K562 (cell line): ENCODE data around the gene USP6. TPM values are rescaled to one million over a fixed set of nuclear protein-coding genes. Genes with fewer than 3 reads are reported as not detected.
A peak's percentile ranks its signal among the peaks of the same experiment; 100 is the strongest.
"Not testable (repeated sequence)": the region's sequence is repeated elsewhere in the genome, so short reads cannot be mapped to it uniquely, and the experiment has no call there.

ENCODE experiments used
- ATAC-seq: fragments of 200-7000 bp; cut with Tn5 transposase; 3 replicates; pipeline ENCODE4 v1.9.1; 2020; ENCODE audit warnings: moderate library complexity
- BruUV-seq: library from RNA; stranded (reverse); fragments of 400-500 nt; replicated peaks from 2 replicates; lab custom pipeline; 2021; lab: Mats Ljungman, UMichigan
- CTCF ChIA-PET: fragments of 300-600 bp; formaldehyde crosslinking; extraction: SDS; loops from one replicate; lab custom pipeline; 2021; ENCODE audit warnings: low intra/inter-chr PET ratio; lab: Yijun Ruan, JAX
- POLR2A ChIA-PET: fragments of 300-600, 350-650 bp; sonication (Branson Sonifier 250); formaldehyde crosslinking; extraction: SDS; loops from one replicate; lab custom pipeline; 2021; ENCODE audit warnings: antibody characterized with exemption, inconsistent platforms; lab: Yijun Ruan, JAX
- DNase-seq, 4 experiments: peaks; one replicate each; pipeline versions ENCODE4 v3.0.0 to v3.0.0-alpha.2; 2011 to 2018; ENCODE audit warnings: low spot score in 3 of 4, mixed read lengths in 3 of 4; ENCODE audit errors: extremely low read depth in 1 of 4
- FAIRE-seq: peaks from 2 replicates; lab custom pipeline; 2011; peaks lifted over from hg19 to GRCh38; lab: Jason Lieb, UNC
- H2AFZ ChIP-seq: 2 replicates; pipeline ENCODE4 v1.6.0; 2011; ENCODE audit warnings: low read depth, low read length, control low read depth, inconsistent platforms
- H3K27ac ChIP-seq: fragments of 200-600 bp; 3 replicates; pipeline ENCODE4 v1.8.0; 2011; ENCODE audit warnings: low read depth, mild to moderate bottlenecking, control low read depth, inconsistent platforms, low read length, moderate library complexity, mixed read lengths; ENCODE audit errors: extremely low read depth
- H3K27me3 ChIP-seq, 2 experiments: fragments of 300-600 bp in 1 of 2; 2 replicates in 1 of 2; 3 replicates in 1 of 2; pipeline versions ENCODE4 v1.6.0 to v1.8.0; 2011; ENCODE audit warnings: inconsistent platforms in 2 of 2, low read length in 2 of 2, mild to moderate bottlenecking in 1 of 2, mixed read lengths in 1 of 2, moderate library complexity in 1 of 2; ENCODE audit not compliant: control insufficient read depth in 2 of 2, insufficient read depth in 2 of 2
- H3K36me3 ChIP-seq: fragments of 300-600 bp; 3 replicates; pipeline ENCODE4 v1.8.0; 2011; ENCODE audit warnings: mild to moderate bottlenecking, low read length, inconsistent platforms; ENCODE audit not compliant: control insufficient read depth, insufficient read depth
- H3K4me1 ChIP-seq, 2 experiments: fragments of 200-600 bp in 1 of 2; replicated peaks in 1 of 2; 2 replicates in 1 of 2; 3 replicates in 1 of 2; pipeline versions ENCODE4 v1.5.1 to v1.8.0; 2011; ENCODE audit warnings: inconsistent platforms in 2 of 2, low read length in 2 of 2, mild to moderate bottlenecking in 1 of 2, mixed read lengths in 1 of 2, moderate library complexity in 1 of 2; ENCODE audit not compliant: control insufficient read depth in 2 of 2, insufficient read depth in 2 of 2
- H3K4me2 ChIP-seq: 2 replicates; pipeline ENCODE4 v1.6.1; 2011; ENCODE audit warnings: low read length, control low read depth, inconsistent platforms, mixed read lengths; ENCODE audit not compliant: insufficient read depth
- H3K4me3 ChIP-seq: fragments of 200-600 bp; sonication (generic), shearing (Covaris generic); 2 replicates; pipeline ENCODE4 v1.5.1; 2016; ENCODE audit warnings: control low read depth, inconsistent platforms
- H3K79me2 ChIP-seq: fragments of 200-600 bp; 3 replicates; pipeline ENCODE4 v1.8.0; 2011; ENCODE audit warnings: low read length, inconsistent platforms; ENCODE audit not compliant: control insufficient read depth, insufficient read depth
- H3K9ac ChIP-seq, 2 experiments: 2 replicates each; pipeline versions ENCODE4 v1.6.0 to v1.6.1; 2011; ENCODE audit warnings: low read depth in 2 of 2, low read length in 2 of 2, control low read depth in 1 of 2, inconsistent platforms in 1 of 2, mild to moderate bottlenecking in 1 of 2, mixed read lengths in 1 of 2; ENCODE audit not compliant: insufficient read depth in 1 of 2
- H3K9me1 ChIP-seq: one replicate; pipeline ENCODE4 v1.6.0; 2011; ENCODE audit warnings: inconsistent platforms, mild to moderate bottlenecking, low read length, moderate library complexity; ENCODE audit not compliant: control insufficient read depth, insufficient read depth
- H3K9me3 ChIP-seq: replicated peaks from 2 replicates; pipeline ENCODE4 v1.5.1; 2011; ENCODE audit warnings: low read depth, low read length, inconsistent platforms; ENCODE audit not compliant: control insufficient read depth, insufficient read depth
- H4K20me1 ChIP-seq: replicated peaks from 2 replicates; pipeline ENCODE4 v1.6.1; 2011; ENCODE audit warnings: low read length, inconsistent platforms, mixed read lengths; ENCODE audit not compliant: control insufficient read depth, insufficient read depth
- PML ChIP-seq: IDR thresholded peaks from 2 replicates; pipeline ENCODE4 v1.6.1; 2012; ENCODE audit warnings: low read length, inconsistent platforms
- POLR2G ChIP-seq: fragments of 200-400 bp; formaldehyde crosslinking; IDR thresholded peaks from 2 replicates; pipeline ENCODE4 v1.6.1; 2017; ENCODE audit warnings: low read depth, mild to moderate bottlenecking, antibody characterized with exemption, low read length, moderate library complexity
- WGBS: fragments of 100-300 bp; shearing (Covaris generic); methylation state at CpG from one replicate; pipeline ENCODE4 v1.1.6; 2016; ENCODE audit warnings: low coverage, mixed read lengths; ENCODE audit not compliant: insufficient coverage; ENCODE audit errors: missing lambda C conversion rate; 5-methylcytosine and 5-hydroxymethylcytosine counted together
- in situ Hi-C: fragments of 300-500 bp; cut with MboI; formaldehyde crosslinking; loops from 4 replicates; pipeline ENCODE4 v1.15.0; 2018; ENCODE audit warnings: inconsistent platforms, mixed read lengths
- intact Hi-C: fragments of 100-400 bp; cut with micrococcal nuclease; formaldehyde crosslinking; loops from 2 replicates; pipeline ENCODE4 v1.14.2; 2022
- polyA plus RNA-seq, 8 experiments: library from polyadenylated mRNA; depleted of rRNA in 4 of 8; stranded (reverse) in 5 of 8; unstranded in 3 of 8; fragments of >200 nt; fragmentation: Nextera tagmentation in 2 of 8; fragmentation: Illumina TruSeq in 1 of 8; extraction: Ambion mirVana in 2 of 8; extraction: Trizol in 1 of 8; gene quantifications; 2 replicates each; pipeline versions ENCODE4 v1.2.1 to v1.2.3, GENCODE V29; 2011 to 2014; ENCODE audit warnings: inconsistent platforms in 1 of 8, missing spikeins in 1 of 8
- total RNA-seq, 7 experiments: library from RNA; depleted of rRNA in 6 of 7; stranded (reverse); fragments of >200 nt in 6 of 7; fragmentation: Illumina TruSeq in 2 of 7; extraction: Trizol in 2 of 7; gene quantifications; 2 replicates each; pipeline versions ENCODE4 v1.2.1 to v1.2.3, GENCODE V29; 2011 to 2021; ENCODE audit warnings: low replicate concordance in 1 of 7

The USP6 gene
- total and polyA plus RNA-seq, 9 of the 15 experiments (the other 6 are each of a cell fraction or from before 2014, with no cell fraction given) = 0.01 to 0.09 (median 0.04) TPM; not detected in 4

DNA sequence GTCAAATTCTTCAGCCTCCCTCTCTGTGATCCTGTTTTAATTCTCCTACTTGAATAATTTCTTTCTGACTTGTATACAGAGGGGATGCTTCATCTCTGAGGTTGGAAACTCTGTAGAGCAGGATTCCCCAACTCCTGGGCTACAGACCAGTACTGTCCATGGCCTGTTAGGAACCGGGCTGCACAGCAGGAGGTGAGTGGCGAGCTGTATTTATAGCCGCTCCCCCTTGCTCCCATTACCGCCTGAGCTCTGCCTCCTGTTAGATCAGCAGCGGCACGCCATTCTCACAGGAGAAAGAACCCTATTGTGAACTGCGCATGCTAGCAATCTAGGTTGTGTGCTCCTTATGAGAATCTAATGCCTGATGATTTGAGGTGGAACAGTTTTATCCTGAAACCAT, 59.2 kb downstream of the USP6 start:
- H3K9ac ChIP-seq, H3K9me1 ChIP-seq, H3K9me3 ChIP-seq, ATAC-seq, H3K4me3 ChIP-seq, H3K27me3 ChIP-seq, H3K27ac ChIP-seq, H3K4me1 ChIP-seq, FAIRE-seq, H3K4me2 ChIP-seq, POLR2A ChIA-PET, CTCF ChIA-PET, BruUV-seq, intact Hi-C loops, DNase-seq, H4K20me1 ChIP-seq, H3K79me2 ChIP-seq, in situ Hi-C loops, H2AFZ ChIP-seq, H3K36me3 ChIP-seq: not testable (repeated sequence)
- 88% methylated on average over 4 of the region's 7 CpGs for WGBS

DNA sequence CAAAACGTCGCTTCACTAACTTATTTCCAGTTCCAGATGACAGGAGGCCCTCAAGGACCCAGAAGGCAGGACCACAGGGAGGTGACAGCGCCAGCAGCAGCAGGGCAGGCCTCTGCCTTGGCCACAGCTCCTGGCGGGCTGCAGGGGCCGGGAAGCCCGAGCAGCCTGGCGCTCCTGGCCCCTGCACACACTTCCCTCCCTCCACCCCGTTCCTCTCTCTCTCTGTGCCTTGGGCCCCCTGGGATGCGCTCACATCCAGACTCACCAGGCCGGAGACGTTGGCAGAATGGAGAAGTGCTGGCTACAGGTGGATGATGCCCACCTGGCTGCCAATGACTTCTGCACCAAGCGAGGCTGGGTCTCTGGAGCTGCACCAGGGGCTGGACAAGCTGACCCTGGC, 63.2 kb downstream of the USP6 start:
- no peak for FAIRE-seq
- TF ChIP-seq PML (no peak), POLR2G (0 out of 2 replicates have a peak, but pooled peaks have one; percentile 32)
- peaks cover 25% of the 10 kb centered on the region for H3K9me3 ChIP-seq

More for the DNA sequence above, 63.2 kb downstream of the USP6 start:
- H2AFZ ChIP-seq = no peak overlapping the region
- H3K9ac ChIP-seq = no peak overlapping the region
- ATAC-seq = no peak
- no peaks in the 10 kb centered on the region for H3K4me1 ChIP-seq
- H3K27me3 ChIP-seq = no peaks in the 10 kb centered on the region
- H3K9me1 ChIP-seq = no peaks in the 10 kb centered on the region
- H3K4me3 ChIP-seq = no peak overlapping the region
- POLR2A ChIA-PET = no interaction called here
- BruUV-seq = no TSS peak
- H3K36me3 ChIP-seq = no peaks in the 10 kb centered on the region
- CTCF ChIA-PET = no interaction called here
- no peak for DNase-seq
- H3K79me2 ChIP-seq = no peaks in the 10 kb centered on the region
- intact Hi-C loops = no loop called here
- 44% methylated on average over 8 of the region's 12 CpGs for WGBS
- in situ Hi-C loops = no loop called here
- H3K4me2 ChIP-seq = no peak overlapping the region
- no peaks in the 10 kb centered on the region for H4K20me1 ChIP-seq
- no peak overlapping the region for H3K27ac ChIP-seq
